GM12873 (cell line): ENCODE data around the gene PRRG4.

Experiments
- CTCF ChIP-seq: IDR thresholded peaks from 2 replicates; pipeline ENCODE4 v1.5.1; 2012; ENCODE audit warnings: low read depth, mild to moderate bottlenecking, moderate library complexity, low read length, control low read depth; ENCODE audit not compliant: insufficient read depth; ENCODE audit errors: missing control alignments

The PRRG4 gene

GRCh38 chr11:32894921-32895320 lies 65.2 kb downstream of the PRRG4 start:
- no peak for TF ChIP-seq CTCF

GRCh38 chr11:32895471-32895870 lies 65.7 kb downstream of the PRRG4 start:
- TF ChIP-seq CTCF, result no peak

GRCh38 chr11:32897103-32897502 lies 67.4 kb downstream of the PRRG4 start:
- no peak for TF ChIP-seq CTCF

GRCh38 chr11:32899438-32899837 lies 69.7 kb downstream of the PRRG4 start:
- no peak for TF ChIP-seq CTCF

- TF ChIP-seq CTCF, result no peak
Measured at GRCh38 chr11:32902089-32902665, 72.5 kb downstream of the PRRG4 start.

- no peak for TF ChIP-seq CTCF
Measured at GRCh38 chr11:32905028-32905667, 75.4 kb downstream of the PRRG4 start.
